ENCODE results near the gene RABEPK.
"Not testable (repeated sequence)": the region's sequence is repeated elsewhere in the genome, so short reads cannot be mapped to it uniquely, and the experiment has no call there.

RABEPK gene

DNA sequence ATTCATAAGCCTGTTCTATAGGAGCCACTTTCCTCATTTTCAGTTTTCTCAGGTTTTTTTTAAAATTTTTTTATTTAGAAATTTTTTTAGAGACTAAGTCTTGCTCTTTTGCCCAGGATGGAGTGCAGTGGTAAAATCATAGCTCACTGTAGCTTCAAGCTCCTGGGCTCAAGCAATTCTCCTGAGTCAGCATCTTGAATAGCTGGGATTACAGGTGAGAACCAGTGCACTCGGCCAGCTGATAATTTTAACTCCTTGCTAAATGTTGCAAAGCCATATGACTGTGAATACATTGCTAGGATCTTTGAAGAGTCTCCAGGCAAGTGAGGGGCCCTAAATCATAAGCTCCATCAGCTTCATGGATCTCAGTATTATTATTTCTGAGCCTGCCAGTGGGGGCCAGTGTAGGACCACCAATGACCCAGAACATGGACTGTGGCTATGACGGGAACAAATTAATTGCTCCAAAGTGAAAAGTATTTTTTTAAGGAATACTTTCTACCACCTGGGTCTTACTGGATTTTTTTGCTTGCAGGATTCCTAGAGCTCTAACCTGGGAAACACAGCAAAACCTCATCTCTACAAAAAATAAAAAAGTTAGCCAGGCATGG is 55.5 kb downstream of the RABEPK start:
- DNase-seq, result no peak

DNA sequence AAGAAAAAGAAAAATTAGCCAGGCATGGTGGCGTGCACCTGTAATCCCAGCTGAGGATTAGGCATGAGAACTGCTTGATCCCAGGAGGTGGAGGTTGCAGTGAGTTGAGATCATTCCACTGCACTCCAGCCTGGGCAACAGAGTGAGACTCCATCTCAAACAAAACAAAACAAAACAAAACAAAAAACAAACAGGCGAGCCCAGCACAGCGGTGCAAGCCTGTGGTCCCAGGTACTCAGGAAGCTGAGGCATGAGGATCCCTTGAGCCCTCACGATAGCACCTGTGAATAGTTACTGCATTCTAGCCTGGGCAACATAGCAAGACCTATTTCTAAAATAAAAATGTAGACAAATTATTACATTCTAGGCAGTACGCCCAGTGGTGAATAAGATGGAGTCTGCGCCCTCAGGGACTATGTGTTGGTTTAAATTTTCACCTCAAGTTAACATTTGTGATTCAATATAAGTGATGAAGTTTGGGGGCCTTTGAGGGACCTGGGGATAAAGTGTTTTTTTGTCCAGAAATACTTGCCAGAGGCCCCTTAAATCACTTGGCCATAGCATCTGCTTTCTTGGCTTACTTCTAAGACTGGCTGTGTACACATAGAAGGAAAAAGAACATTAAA is 57.9 kb downstream of the RABEPK start:
- no peak for DNase-seq

DNA sequence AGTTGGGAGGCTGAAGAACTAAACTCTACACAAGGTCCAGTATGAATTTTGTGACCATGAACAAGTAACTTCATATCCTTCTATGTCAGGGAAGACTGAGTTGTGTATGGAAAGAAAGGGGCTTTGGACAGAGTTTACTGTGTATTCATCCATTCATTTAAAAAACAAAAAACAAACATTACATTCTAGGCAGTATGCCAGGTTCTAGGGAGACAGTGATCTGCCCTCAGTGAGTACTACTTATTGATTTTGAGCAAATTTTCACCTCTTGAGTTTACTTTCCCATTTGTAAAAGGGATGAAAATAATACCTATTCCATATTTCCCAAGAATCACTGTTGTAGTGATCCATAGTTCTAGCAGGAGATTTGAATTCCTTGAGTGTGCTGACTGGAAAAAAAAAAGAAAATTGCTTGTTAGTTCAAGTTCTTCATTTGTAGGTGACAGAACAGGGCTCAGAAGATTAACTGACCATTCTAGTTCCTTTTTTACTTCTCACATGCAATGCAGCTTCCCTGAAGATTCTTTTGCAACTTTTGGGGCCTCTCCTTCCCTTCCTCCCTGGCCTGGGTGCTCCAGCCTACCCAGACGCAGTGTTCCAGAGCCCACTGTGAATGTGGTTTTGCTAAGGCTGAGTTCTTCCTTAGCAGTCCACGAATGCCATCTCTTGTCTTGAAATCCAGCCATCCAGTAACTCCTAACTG is 58.6 kb downstream of the RABEPK start:
- DNase-seq, result no peak

DNA sequence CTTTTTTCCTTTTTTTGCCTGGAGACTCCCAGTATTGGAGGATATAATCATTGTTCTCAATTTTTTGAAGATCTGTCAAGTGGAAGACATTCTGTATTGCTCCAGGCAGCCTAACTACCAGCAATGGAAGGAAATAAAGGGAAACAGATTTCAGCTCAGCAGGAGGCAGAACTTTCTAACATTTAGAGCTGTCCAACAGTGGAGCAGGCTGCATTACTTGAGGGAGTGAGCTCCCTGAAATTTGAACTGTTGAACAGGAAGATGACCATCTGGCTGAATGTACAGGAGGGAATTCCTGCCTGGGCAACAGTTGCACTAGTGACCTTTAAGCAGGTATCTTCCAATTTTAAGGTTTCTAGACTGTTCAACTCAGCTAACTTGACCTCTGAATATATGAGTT is 60.2 kb downstream of the RABEPK start:
- DNase-seq, result peak; percentile 85

DNA sequence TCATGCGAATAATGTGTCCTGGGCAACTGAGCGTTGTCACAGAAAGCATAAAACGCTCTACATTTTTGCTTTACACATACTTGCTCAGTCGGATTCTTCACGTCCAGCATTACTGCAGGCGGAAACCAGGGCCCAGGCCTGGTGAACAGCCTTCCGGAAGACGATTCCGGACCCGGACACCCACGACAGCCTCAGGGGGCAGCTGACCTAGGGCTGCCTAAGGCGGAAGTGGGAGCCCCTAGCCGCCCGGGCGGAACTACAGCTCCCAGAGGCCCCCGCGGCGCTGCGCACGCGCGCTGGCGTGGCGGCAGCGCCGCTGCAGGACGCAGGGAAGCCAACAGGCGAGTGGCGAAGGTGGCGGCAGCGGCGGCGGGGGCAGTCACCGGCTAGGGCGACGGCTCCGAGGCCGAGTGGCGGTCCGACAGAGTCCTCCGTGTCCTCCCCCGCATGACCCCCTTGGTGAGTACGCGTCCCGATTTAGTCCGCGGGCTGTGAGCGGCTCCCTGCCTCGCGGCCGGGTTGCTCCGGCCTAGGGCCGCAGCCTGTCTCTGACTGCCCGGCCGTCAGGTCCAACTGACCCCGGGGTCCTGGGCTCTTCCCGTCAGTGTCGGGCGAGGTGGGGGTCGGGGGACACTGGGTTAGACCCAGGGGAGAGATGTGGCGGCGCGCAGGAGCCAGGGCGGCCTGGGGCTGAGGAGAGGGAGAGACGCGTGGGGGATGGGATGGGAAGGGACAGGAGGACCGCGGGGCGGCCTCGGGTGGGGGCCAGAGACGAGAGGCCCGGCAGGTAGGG is 61.4 kb downstream of the RABEPK start, which contains the start of gene GAPVD1:
GAPVD1 (plus strand) TSS at position 326 of the 793 bp plus-strand sequence. CDS start 37,096 bp downstream, outside the sequence.
- DNase-seq, result peak; percentile 73

DNA sequence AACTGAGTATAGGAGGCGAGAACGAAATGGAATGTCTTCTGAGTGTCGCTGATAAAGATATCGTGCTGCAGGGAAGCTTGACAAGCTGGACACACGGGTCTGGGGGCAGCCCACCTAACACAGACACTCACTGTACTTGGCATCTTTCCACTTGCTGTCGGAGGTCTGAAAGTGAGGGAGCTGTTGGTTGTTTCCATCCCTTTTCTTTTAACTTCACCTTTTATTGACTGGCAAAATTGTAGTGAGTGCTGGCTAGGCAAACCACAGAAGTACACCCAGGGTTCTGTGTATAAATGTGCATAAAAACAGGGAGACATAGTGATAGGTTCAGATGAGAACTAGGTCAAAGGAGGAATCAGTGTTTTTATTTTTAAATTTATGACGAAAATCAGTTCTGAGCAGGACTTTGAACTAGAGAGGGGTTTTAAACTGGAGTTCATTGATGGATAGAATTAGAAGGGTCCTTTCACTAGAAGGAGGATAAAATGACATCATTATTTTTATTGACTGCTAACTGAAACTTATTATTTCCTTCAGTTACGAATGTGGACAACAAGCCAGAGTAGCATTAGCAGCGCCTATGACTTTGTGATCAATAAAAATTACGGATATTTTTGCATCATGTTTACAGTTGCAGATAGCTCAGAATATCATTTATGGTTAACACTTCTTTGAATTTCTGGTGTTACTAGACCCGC is 62.1 kb downstream of the RABEPK start:
- peak; percentile 20 for DNase-seq

DNA sequence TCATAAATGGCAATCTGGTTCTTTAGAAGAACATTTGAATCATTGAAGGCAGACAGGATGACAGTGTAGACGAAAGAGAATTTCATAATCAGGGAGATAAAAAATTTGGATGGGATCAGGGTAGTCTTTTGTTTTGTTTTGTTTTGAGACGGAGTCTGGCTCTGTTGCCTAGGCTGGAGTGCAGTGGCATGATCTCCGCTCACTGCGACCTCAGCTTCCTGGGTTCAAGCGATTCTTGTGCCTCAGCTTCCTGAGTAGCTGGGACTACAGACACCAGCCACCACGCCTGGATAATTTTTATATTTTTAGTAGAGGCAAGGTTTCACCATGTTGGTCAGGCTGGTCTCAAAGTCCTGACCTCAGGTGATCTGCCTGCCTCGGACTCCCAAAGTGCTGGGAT is 63.7 kb downstream of the RABEPK start:
- not testable (repeated sequence) for DNase-seq

DNA sequence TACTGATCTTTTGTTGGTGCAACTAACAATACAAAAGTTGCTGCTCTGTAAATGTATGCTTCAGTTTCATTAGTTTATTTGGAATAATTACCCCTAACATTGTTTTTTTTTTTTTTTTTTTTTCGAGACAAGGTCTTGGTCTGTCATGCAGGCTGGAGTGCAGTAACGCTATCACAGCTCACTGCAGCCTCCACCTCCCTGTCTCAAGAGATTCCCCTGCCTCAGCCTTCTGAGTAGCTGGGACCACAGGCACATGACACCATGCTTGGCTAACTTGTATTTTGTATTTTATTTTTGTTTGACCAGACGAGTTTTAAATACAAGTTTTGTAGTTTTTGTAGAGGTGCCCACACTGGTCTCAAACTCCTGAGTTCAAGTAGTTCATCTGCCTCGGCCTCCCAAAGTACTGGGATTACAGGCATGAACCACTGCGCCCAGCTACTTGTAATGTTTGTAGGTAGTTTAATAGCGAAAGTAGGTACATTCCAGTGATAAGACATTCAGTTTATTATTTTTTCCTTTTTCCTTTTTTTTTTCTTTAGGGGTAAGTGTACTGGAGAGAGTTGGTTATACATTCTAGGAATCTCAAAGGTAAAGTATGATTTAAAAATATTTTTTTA is 68.2 kb downstream of the RABEPK start:
- DNase-seq, result no peak

DNA sequence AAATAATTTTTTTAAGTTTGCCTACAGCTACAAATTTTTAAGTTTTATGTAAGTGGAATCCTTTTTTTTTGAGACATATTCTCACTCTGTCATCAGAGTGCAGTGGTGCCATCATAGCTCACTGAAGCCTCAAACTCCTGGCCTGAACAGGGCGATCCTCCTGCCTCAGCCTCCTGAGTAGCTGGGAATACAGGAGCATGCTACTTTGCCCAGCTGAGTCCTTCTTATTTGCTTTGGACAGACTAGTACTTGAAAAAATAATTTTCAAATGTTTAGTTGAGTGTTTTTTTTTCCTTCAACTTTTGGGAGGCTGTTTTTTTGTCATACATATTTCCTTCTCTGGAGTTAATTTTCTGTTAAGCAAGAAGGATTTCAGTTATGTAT is 68.7 kb downstream of the RABEPK start:
- no peak for DNase-seq

DNA sequence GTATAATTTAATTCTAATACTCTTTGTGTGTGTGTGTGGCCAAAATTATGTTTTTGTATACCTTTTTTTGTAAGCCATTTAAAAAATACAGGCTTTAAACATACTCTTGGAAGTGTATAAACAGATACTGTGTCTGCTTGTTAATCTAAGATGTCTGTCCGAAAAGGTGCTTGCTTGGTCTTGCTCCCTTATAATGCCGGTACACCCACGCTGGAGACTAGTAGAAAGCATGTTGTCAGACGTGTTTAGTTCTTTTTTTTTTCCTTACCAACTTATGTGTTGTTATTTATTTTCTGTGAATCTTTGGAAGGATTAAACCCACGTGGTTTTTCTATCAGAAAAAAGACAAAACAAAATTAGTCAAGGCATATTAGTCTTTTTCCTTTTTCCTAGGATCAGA is 70.7 kb downstream of the RABEPK start:
- DNase-seq, result no peak

DNA sequence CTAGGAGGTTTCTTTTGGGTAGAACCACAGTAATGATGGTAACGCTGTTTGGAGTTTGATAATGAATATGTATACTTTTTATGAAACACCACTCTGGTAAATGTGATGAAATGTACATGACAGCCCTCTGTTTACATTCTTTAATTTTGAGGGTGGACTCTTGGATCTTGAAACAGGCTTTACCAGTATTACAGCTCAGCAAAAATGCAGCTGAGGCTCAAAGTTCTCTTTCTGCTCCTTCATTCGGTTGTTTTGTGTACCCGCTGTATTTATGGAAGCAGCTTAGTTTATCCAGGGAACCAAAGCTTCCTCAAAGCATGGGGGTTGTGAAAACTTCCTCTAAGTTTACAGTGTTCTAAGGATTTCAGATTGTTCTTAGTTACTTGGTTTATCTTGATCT is 72.4 kb downstream of the RABEPK start:
- no peak for DNase-seq

DNA sequence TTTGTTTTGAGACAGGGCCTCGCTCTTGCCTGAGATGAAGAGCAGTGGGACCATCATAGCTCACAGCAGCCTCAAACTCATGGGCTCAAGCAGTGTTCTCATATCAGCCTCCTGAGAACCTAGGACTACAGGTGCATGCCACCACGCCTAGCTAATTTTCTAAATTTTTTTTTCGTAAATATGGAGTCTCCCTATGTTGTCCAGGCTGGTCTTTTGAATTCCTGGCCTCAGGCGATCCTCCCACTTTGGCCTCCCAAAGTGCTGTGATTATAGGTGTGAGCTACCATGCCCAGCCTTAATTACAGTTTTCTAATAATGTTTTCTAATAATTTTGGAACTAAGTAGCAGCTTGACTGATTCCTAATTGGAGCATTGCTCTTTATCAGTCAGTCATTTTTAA is 76.4 kb downstream of the RABEPK start:
- DNase-seq, result no peak

DNA sequence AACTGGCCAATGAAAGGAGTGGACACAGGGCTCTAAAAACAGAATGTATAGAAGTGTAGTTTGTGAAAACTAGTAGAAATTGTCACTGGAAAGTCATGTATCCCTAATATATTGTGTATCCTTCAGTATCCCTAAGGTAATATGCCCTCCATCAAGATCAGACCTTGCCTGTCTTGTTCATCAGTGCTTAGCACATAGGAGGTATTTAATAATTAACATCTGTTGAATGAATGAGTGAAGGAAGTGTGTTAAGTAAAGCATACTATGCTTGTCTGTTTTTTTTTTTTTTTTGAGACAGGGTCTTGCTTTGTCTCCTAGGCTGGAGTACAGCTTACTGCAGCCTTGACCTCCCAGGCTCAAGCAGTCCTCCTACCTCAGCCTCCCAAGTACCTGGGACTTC is 77.1 kb downstream of the RABEPK start:
- DNase-seq, result no peak

DNA sequence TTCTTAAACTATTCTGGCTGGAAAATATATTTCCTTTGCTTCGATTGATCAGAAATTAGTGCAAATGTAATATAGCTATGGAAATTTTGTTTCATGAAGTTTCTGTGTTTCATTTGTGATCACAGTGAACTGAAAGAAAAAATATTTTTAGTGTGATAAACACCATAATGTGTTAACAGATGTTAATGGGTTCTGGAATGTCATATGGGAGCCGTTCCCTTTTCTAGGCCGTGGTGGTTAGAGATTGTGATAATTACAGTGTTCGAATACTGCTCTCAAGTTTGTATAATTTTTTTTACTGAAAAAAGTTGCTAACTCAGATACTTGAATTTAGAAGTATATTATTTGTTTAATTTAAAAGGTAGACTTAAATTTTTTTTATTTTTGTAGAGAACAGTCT is 80.6 kb downstream of the RABEPK start:
- peak; percentile 70 for DNase-seq

Data from DMS 273 treated with DMSO at 0.1 percent for 48 hours (cell line).